Aorta (tissue), 5 donors: ENCODE data around the gene CTNNA2. TPM values are rescaled to one million over a fixed set of nuclear protein-coding genes. Genes with fewer than 3 reads are reported as not detected.

Source experiments
- ATAC-seq: fragments of 200-7000 bp; cut with Tn5 transposase; one replicate; pipeline ENCODE4 v1.9.1; 2022; ENCODE audit warnings: moderate library complexity; ENCODE audit not compliant: low FRiP score
- DNase-seq, 2 donors: peaks; one replicate each; pipeline ENCODE4 v3.0.0-alpha.2; 2020
- H3K27ac ChIP-seq, 2 donors: one replicate each; pipeline ENCODE4 v1.5.1; 2013; ENCODE audit warnings: low read length in 2 of 2, mild to moderate bottlenecking in 2 of 2, moderate library complexity in 2 of 2, control low read depth in 1 of 2, inconsistent platforms in 1 of 2, low read depth in 1 of 2
- H3K27me3 ChIP-seq, 2 donors: one replicate each; pipeline ENCODE4 v1.6.1; 2013; ENCODE audit warnings: control low read depth in 1 of 2, low read length in 1 of 2, mild to moderate bottlenecking in 1 of 2, moderate library complexity in 1 of 2; ENCODE audit not compliant: insufficient read depth in 2 of 2, control insufficient read depth in 1 of 2
- H3K36me3 ChIP-seq, 2 donors: one replicate each; pipeline ENCODE4 v1.6.1; 2013; ENCODE audit warnings: control low read depth in 1 of 2, low read length in 1 of 2, mild to moderate bottlenecking in 1 of 2; ENCODE audit not compliant: insufficient read depth in 2 of 2, control insufficient read depth in 1 of 2
- H3K4me1 ChIP-seq, 2 donors: one replicate each; pipeline ENCODE4 v1.6.1; 2013; ENCODE audit warnings: low read length in 2 of 2, control low read depth in 1 of 2, mild to moderate bottlenecking in 1 of 2, moderate library complexity in 1 of 2; ENCODE audit not compliant: insufficient read depth in 2 of 2, control insufficient read depth in 1 of 2
- H3K4me3 ChIP-seq, 2 donors: one replicate each; pipeline ENCODE4 v1.5.1; 2013; ENCODE audit warnings: low read length in 2 of 2, control low read depth in 1 of 2, mild to moderate bottlenecking in 1 of 2
- H3K9me3 ChIP-seq: one replicate; pipeline ENCODE4 v1.6.1; 2013; ENCODE audit warnings: mild to moderate bottlenecking, low read length; ENCODE audit not compliant: control insufficient read depth
- WGBS, 2 donors: extraction: QIAGEN DNeasy Blood & Tissue Kit; methylation state at CpG; one replicate each; pipeline ENCODE4 v1.1.7; 2013; 5-methylcytosine and 5-hydroxymethylcytosine counted together
- intact Hi-C, 2 donors: fragments of 100-400 bp; cut with DNase I; formaldehyde crosslinking; loops; one replicate each; pipeline versions ENCODE4 v1.14.2 to v1.15.0; 2022
- polyA plus RNA-seq, 2 donors: library from polyadenylated mRNA; stranded (reverse); fragments of 200-250 nt; gene quantifications; one replicate each; pipeline ENCODE4 v1.2.3, GENCODE V29; 2013
- total RNA-seq, 2 donors: library from RNA; stranded (reverse); fragmentation: NEBNext Ultra II Directional; extraction: Animal tissue kit (Norgen Biotek cat#: 25700); gene quantifications; one replicate each; pipeline ENCODE4 v1.2.1, GENCODE V29; 2021
- donor health status: healthy with polysubstance abuse.
- donor health status: Bipolar disorder and iron deficiency.
- donor health status: DM: no; HTN: no; CAD: no.
- donor health status: DM: no; HTN: no; CAD: no.
- donor health status: DM: yes; HTN: yes; CAD: no.

CTNNA2 gene
- total and polyA plus RNA-seq, 4 donors: 0.05 to 0.12 TPM; not detected in 2

DNA sequence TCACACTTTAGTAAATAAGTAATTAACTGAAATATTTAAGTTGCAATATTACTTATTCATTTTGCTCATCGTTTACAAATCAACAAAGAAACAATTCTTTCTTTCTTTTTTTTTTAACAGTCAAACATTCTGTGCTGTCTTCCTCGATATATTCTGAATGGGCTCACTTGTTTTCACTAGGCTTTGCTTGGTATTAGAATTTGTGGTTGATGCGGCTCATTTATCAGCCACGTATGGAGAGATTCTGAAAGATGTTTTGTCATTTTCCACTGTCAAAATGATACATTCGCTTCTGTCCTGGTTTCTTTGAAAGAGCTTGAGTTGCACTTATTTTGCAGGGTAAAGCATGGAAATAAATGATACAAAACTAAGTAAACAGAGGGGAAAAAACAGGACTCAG is 468.0 kb downstream of the CTNNA2 start:
- WGBS, 2 donors: 61 to 69% methylated on average over 5 of the region's 5 CpGs
- H3K36me3 ChIP-seq: no peaks in the 10 kb centered on the region
- intact Hi-C loops: no loop called here
- H3K4me1 ChIP-seq: no peaks in the 10 kb centered on the region
- ATAC-seq: no peak
- DNase-seq: no peak
- no peak overlapping the region for H3K27ac ChIP-seq
- H3K4me3 ChIP-seq: no peak overlapping the region
- H3K9me3 ChIP-seq: peaks cover 1% of the 10 kb centered on the region
- H3K27me3 ChIP-seq: no peaks in the 10 kb centered on the region

DNA sequence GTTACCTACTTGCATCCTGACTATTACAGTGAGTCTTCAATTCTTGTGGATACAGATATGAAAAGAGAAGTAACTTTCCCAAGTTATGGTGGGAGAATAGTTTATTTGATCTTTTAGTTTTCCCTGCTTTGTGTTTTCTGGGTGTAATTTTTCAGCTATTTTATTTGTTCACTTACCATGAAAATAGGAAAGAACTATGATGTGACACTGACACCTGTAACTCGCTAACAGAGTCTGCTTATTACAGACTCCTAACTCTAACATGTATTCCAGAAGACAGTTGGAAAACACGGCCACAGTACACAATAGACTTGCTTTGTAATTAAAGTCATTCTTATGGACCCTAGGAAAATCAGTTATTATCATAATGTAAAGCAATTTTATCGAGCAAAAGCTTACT is 468.5 kb downstream of the CTNNA2 start:
- DNase-seq (no peak), ATAC-seq (no peak)
- no peak overlapping the region for H3K4me3 ChIP-seq
- peaks cover 1% of the 10 kb centered on the region for H3K9me3 ChIP-seq
- no peaks in the 10 kb centered on the region for H3K36me3 ChIP-seq
- WGBS, 2 donors: 75 to 81% methylated on average over 3 of the region's 3 CpGs
- no peak overlapping the region for H3K27ac ChIP-seq
- no peaks in the 10 kb centered on the region for H3K4me1 ChIP-seq
- intact Hi-C loops: no loop called here
- no peaks in the 10 kb centered on the region for H3K27me3 ChIP-seq

DNA sequence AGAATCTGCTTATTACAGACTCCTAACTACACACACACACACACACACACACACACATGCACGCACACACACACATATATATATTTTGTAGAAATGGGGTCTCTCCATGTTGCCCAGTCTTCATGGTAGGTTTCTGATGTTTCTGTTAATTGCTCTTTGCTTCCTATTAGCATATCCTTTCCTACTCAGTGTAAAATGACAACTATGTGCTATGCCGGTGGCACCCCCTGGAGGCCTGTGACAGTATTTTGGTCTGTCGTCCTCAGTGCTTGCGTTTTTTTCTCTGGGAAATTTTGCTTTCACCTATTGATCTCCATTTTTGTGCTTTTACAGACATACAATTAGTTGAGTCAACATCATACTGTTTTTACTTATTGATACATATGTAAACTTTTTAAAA is 469.6 kb downstream of the CTNNA2 start:
- H3K9me3 ChIP-seq: peaks cover 1% of the 10 kb centered on the region
- no peak for ATAC-seq
- no peaks in the 10 kb centered on the region for H3K27me3 ChIP-seq
- H3K36me3 ChIP-seq: no peaks in the 10 kb centered on the region
- no peak overlapping the region for H3K4me3 ChIP-seq
- intact Hi-C loops: no loop called here
- no peaks in the 10 kb centered on the region for H3K4me1 ChIP-seq
- DNase-seq: no peak
- 67 to 71% methylated on average over 4 of the region's 4 CpGs for WGBS, 2 donors
- H3K27ac ChIP-seq: no peak overlapping the region

DNA sequence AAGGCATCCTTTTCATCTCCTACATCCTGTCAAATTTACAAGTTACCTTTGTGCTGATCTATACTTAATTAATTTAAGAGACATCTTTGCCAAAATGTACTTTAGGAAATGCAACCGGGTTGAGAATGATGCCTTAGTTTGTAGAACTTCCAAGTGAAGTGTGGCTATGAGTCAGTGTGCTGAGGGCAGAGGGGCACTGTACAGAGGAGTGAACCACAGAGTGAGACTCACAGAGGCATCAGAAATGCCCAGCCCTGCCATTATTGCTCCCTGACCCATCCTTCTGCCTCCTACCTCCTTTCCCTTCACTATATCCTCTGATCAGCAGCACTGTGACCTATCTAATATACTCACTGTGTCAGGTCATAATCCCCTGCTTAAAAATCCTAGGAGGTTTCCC is 471.6 kb downstream of the CTNNA2 start:
- no peak overlapping the region for H3K4me3 ChIP-seq
- H3K4me1 ChIP-seq: no peaks in the 10 kb centered on the region
- no peak overlapping the region for H3K27ac ChIP-seq
- intact Hi-C loops: no loop called here
- ATAC-seq (no peak), DNase-seq (no peak)
- no peaks in the 10 kb centered on the region for H3K36me3 ChIP-seq
- H3K27me3 ChIP-seq: no peaks in the 10 kb centered on the region
- WGBS, 2 donors: 67 to 70% methylated on average over 1 of the region's 1 CpG
- peaks cover 1% of the 10 kb centered on the region for H3K9me3 ChIP-seq

DNA sequence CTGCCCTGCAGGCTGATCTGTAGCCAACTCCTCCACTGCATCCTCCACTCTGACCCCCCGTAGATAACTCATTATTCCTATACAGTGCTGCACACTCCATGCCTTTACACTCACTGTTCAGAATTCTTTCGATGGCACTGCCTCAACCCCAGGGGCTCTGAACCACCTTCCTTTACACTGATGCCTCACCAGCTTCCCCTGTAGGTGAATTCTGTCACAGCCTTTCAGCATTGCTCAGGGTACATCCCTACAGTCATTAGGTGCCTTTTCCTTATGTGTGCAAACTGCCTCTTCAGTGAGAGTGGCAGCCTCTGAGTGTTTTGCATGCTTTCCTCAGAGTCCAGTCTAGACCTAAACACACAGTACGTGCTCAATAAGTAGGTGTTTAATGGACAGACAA is 472.3 kb downstream of the CTNNA2 start:
- WGBS, 2 donors: 83 to 88% methylated on average over 3 of the region's 3 CpGs
- H3K9me3 ChIP-seq: peaks cover 1% of the 10 kb centered on the region

DNA sequence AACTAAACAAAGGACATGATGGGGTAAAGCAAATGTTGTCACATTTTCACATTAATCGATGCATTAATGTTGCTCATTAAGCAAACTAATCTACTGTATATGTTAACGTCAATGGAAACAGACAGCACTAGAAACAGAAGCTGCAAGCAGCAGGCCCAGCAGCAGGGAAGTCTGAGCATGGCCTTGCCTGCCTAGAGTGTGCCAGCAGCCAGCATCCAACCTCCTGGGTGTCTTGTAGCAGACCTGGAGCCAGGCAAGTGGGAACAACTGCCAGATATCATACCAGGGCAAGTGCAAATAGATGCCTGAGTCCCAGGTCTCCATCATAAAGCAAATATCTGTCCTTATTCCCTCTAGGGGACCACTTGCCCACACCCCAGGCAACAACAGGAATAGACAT is 472.7 kb downstream of the CTNNA2 start:
- Histone ChIP-seq H3K27me3 (no peaks in the 10 kb centered on the region), H3K27ac (no peak overlapping the region), H3K4me3 (no peak overlapping the region), H3K9me3 (peaks cover 1% of the 10 kb centered on the region), H3K4me1 (no peaks in the 10 kb centered on the region), H3K36me3 (no peaks in the 10 kb centered on the region)
- ATAC-seq: no peak
- intact Hi-C loops: no loop called here
- no peak for DNase-seq
- WGBS, 2 donors: 80 to 86% methylated on average over 2 of the region's 2 CpGs

More for the DNA sequence above, 472.3 kb downstream of the CTNNA2 start:
- H3K27ac ChIP-seq: no peak overlapping the region
- H3K36me3 ChIP-seq: no peaks in the 10 kb centered on the region
- no peak for DNase-seq
- H3K4me3 ChIP-seq: no peak overlapping the region
- no peak for ATAC-seq
- intact Hi-C loops: no loop called here
- H3K27me3 ChIP-seq: no peaks in the 10 kb centered on the region
- no peaks in the 10 kb centered on the region for H3K4me1 ChIP-seq

DNA sequence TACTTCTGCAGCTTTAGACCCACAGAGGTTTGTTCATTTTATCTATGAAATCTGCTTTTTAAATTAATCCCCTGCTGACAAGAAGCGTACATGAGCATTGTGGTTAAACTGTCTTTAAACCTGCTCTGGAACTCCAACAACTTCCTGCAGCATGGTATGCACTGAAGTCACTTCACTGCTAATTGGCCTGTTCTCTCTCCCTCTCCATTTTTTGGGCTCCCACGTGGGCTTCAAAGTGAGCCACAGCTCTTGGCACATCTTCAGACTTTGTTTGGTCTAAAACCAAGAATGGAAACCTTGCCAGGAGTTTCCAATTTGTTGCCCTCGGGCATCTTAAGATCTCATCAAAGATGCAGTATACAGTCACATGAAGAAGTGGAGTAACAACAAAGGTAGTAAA is 480.3 kb downstream of the CTNNA2 start:
- no peak for DNase-seq
- H3K9me3 ChIP-seq: no peaks in the 10 kb centered on the region
- H3K4me1 ChIP-seq: no peaks in the 10 kb centered on the region
- no peaks in the 10 kb centered on the region for H3K36me3 ChIP-seq
- H3K4me3 ChIP-seq: no peak overlapping the region
- peaks cover 0 to 3% of the 10 kb centered on the region in 2 donors for H3K27me3 ChIP-seq
- no peak overlapping the region for H3K27ac ChIP-seq
- intact Hi-C loops: no loop called here
- 32 to 37% methylated on average over 3 of the region's 3 CpGs for whole genome bisulfite sequencing, 2 donors
- ATAC-seq: no peak

DNA sequence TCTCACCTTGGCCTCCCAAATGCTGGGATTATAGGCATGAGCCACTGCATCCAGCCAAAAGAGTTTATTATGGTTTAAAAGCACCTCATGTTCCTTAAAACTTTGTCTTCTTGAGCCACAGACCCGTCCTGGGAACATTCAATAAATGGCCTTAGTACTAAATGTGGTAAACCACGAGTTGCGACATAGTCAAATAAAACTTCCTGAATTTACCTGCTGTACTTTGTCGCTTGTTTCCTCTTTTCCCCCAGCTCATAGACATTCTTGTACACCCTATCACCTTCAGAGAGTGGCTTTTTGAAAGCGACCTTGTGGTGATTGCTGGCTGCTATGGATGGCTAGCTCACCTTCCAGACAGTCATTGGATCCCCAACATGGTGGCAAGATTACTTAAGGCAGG is 481.3 kb downstream of the CTNNA2 start:
- DNase-seq: no peak
- Histone ChIP-seq H3K9me3 (no peaks in the 10 kb centered on the region), H3K4me3 (no peak overlapping the region), H3K4me1 (no peaks in the 10 kb centered on the region), H3K36me3 (no peaks in the 10 kb centered on the region), H3K27me3 (peaks cover 0 to 3% of the 10 kb centered on the region in 2 donors), H3K27ac (no peak overlapping the region)
- no peak for ATAC-seq
- intact Hi-C loops: no loop called here
- 84 to 89% methylated on average over 5 of the region's 5 CpGs for WGBS, 2 donors

DNA sequence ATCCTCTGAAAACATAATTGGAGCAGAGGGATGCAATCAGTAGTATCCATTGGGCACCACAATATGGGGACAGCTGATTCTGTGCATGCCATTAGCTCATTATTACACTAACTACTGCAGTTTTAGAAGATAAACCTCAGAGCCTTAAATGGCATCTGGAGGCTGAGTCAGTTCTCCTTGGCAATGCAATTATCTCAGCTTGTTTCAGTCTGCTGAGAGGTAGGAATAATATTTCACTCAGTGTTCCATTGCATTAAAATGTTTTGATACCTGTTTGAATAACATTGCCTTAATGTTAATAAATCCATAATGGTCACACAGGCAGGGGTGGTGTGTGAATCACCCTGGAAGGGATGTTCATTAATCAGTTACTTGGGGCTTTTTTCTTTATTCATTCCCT is 482.1 kb downstream of the CTNNA2 start:
- Histone ChIP-seq H3K4me1 (no peaks in the 10 kb centered on the region), H3K9me3 (no peaks in the 10 kb centered on the region), H3K4me3 (no peak overlapping the region), H3K27ac (no peak overlapping the region), H3K27me3 (peaks cover 0 to 3% of the 10 kb centered on the region in 2 donors), H3K36me3 (no peaks in the 10 kb centered on the region)
- intact Hi-C loops: no loop called here
- ATAC-seq: no peak
- DNase-seq: no peak
